Mucosa of rectum (tissue), 2 donors: ENCODE data around the gene PMS1.

Experiments
- H3K27ac ChIP-seq, 2 donors: one replicate each; pipeline ENCODE4 v1.7.0; 2013; ENCODE audit warnings: inconsistent platforms in 2 of 2, low read depth in 2 of 2, low read length in 2 of 2
- H3K27me3 ChIP-seq, 2 donors: one replicate each; pipeline ENCODE4 v1.7.0; 2013; ENCODE audit warnings: low read length in 2 of 2; ENCODE audit not compliant: control insufficient read depth in 2 of 2, insufficient read depth in 2 of 2
- H3K36me3 ChIP-seq, 2 donors: one replicate each; pipeline ENCODE4 v1.7.0; 2013; ENCODE audit warnings: low read length in 2 of 2; ENCODE audit not compliant: control insufficient read depth in 2 of 2, insufficient read depth in 2 of 2
- H3K4me1 ChIP-seq, 2 donors: one replicate each; pipeline ENCODE4 v1.7.0; 2013; ENCODE audit warnings: low read length in 2 of 2, mild to moderate bottlenecking in 1 of 2; ENCODE audit not compliant: control insufficient read depth in 2 of 2, insufficient read depth in 2 of 2
- H3K4me3 ChIP-seq, 2 donors: one replicate each; pipeline ENCODE4 v1.7.0; 2013; ENCODE audit warnings: low read length in 2 of 2
- H3K9ac ChIP-seq, 2 donors: one replicate each; pipeline ENCODE4 v1.7.0; 2013; ENCODE audit warnings: low read length in 2 of 2, low read depth in 1 of 2, mild to moderate bottlenecking in 1 of 2
- H3K9me3 ChIP-seq, 2 donors: one replicate each; pipeline ENCODE4 v1.7.0; 2013; ENCODE audit warnings: low read length in 2 of 2; ENCODE audit not compliant: control insufficient read depth in 2 of 2
- donor health status: healthy.
- donor health status: Normal muscosa, but diverticular disease.

Gene PMS1

GRCh38 chr2:189858291-189858690 lies 74.0 kb downstream of the PMS1 start:
- Histone ChIP-seq H3K4me1 (no peaks in the 10 kb centered on the region), H3K4me3 (no peak overlapping the region), H3K9me3 (no peaks in the 10 kb centered on the region), H3K27ac (no peak overlapping the region), H3K36me3 (no peaks in the 10 kb centered on the region), H3K27me3 (no peaks in the 10 kb centered on the region), H3K9ac (no peak overlapping the region)

- Histone ChIP-seq H3K36me3 (no peaks in the 10 kb centered on the region), H3K9ac (no peak overlapping the region), H3K27me3 (no peaks in the 10 kb centered on the region), H3K9me3 (no peaks in the 10 kb centered on the region), H3K4me1 (no peaks in the 10 kb centered on the region), H3K27ac (no peak overlapping the region), H3K4me3 (no peak overlapping the region)
Measured at GRCh38 chr2:189860161-189860560, 75.9 kb downstream of the PMS1 start.

- H3K27ac ChIP-seq: no peak overlapping the region
- H3K9me3 ChIP-seq: no peaks in the 10 kb centered on the region
Measured at GRCh38 chr2:189862751-189863150, 78.5 kb downstream of the PMS1 start.

GRCh38 chr2:189865826-189866225 lies 81.6 kb downstream of the PMS1 start:
- Histone ChIP-seq H3K9ac (no peak overlapping the region), H3K4me3 (no peak overlapping the region), H3K4me1 (no peaks in the 10 kb centered on the region), H3K27ac (no peak overlapping the region), H3K9me3 (no peaks in the 10 kb centered on the region), H3K36me3 (no peaks in the 10 kb centered on the region), H3K27me3 (no peaks in the 10 kb centered on the region)

More at GRCh38 chr2:189862751-189863150, 78.5 kb downstream of the PMS1 start:
- H3K36me3 ChIP-seq: no peaks in the 10 kb centered on the region
- no peak overlapping the region for H3K9ac ChIP-seq
- H3K4me3 ChIP-seq: no peak overlapping the region
- no peaks in the 10 kb centered on the region for H3K27me3 ChIP-seq
- H3K4me1 ChIP-seq: no peaks in the 10 kb centered on the region

- H3K4me3 ChIP-seq: no peak overlapping the region
- no peak overlapping the region for H3K27ac ChIP-seq
- H3K4me1 ChIP-seq: no peaks in the 10 kb centered on the region
Measured at GRCh38 chr2:189866296-189866695, 82.0 kb downstream of the PMS1 start.

GRCh38 chr2:189868896-189869295 lies 84.6 kb downstream of the PMS1 start:
- Histone ChIP-seq H3K27ac (no peak overlapping the region), H3K4me1 (no peaks in the 10 kb centered on the region), H3K36me3 (no peaks in the 10 kb centered on the region), H3K9ac (no peak overlapping the region), H3K27me3 (no peaks in the 10 kb centered on the region), H3K4me3 (no peak overlapping the region), H3K9me3 (no peaks in the 10 kb centered on the region)

More at GRCh38 chr2:189866296-189866695, 82.0 kb downstream of the PMS1 start:
- no peaks in the 10 kb centered on the region for H3K27me3 ChIP-seq
- no peak overlapping the region for H3K9ac ChIP-seq
- no peaks in the 10 kb centered on the region for H3K36me3 ChIP-seq
- H3K9me3 ChIP-seq: no peaks in the 10 kb centered on the region

GRCh38 chr2:189870381-189871085 lies 86.3 kb downstream of the PMS1 start:
- H3K4me1 ChIP-seq: no peaks in the 10 kb centered on the region
- no peak overlapping the region for H3K27ac ChIP-seq
- H3K9ac ChIP-seq: no peak overlapping the region
- no peaks in the 10 kb centered on the region for H3K36me3 ChIP-seq
- no peak overlapping the region for H3K4me3 ChIP-seq
- no peaks in the 10 kb centered on the region for H3K27me3 ChIP-seq
- H3K9me3 ChIP-seq: no peaks in the 10 kb centered on the region

- Histone ChIP-seq H3K27ac (no peak overlapping the region), H3K4me3 (no peak overlapping the region), H3K27me3 (no peaks in the 10 kb centered on the region), H3K9ac (no peak overlapping the region), H3K4me1 (no peaks in the 10 kb centered on the region), H3K9me3 (no peaks in the 10 kb centered on the region), H3K36me3 (peaks cover 0 to 6% of the 10 kb centered on the region in 2 donors)
Measured at GRCh38 chr2:189873696-189874095, 89.4 kb downstream of the PMS1 start.

- H3K4me1 ChIP-seq: no peaks in the 10 kb centered on the region
- no peaks in the 10 kb centered on the region for H3K9me3 ChIP-seq
- no peak overlapping the region for H3K9ac ChIP-seq
- no peak overlapping the region for H3K27ac ChIP-seq
- no peaks in the 10 kb centered on the region for H3K27me3 ChIP-seq
- H3K4me3 ChIP-seq: no peak overlapping the region
- peaks cover 0 to 6% of the 10 kb centered on the region in 2 donors for H3K36me3 ChIP-seq
Measured at GRCh38 chr2:189874586-189875320, 90.5 kb downstream of the PMS1 start.

- H3K9me3 ChIP-seq: no peaks in the 10 kb centered on the region
- H3K27me3 ChIP-seq: no peaks in the 10 kb centered on the region
- H3K9ac ChIP-seq: no peak overlapping the region
- peaks cover 0 to 6% of the 10 kb centered on the region in 2 donors for H3K36me3 ChIP-seq
- H3K4me1 ChIP-seq: no peaks in the 10 kb centered on the region
- no peak overlapping the region for H3K27ac ChIP-seq
- H3K4me3 ChIP-seq: no peak overlapping the region
Measured at GRCh38 chr2:189876271-189876670, 92.0 kb downstream of the PMS1 start.
